Esophagus squamous epithelium (tissue), 5 donors: ENCODE results near the gene FAM13B. TPM values are rescaled to one million over a fixed set of nuclear protein-coding genes. Genes with fewer than 3 reads are reported as not detected.
"Not testable (repeated sequence)": the region's sequence is repeated elsewhere in the genome, so short reads cannot be mapped to it uniquely, and the experiment has no call there.

ENCODE experiments used
- DNase-seq: peaks from one replicate; lab custom pipeline; 2025; lab: John Stamatoyannopoulos, UW
- H3K27ac ChIP-seq, 4 donors: fragments of 200-600 bp; sonication (generic); one replicate each; pipeline ENCODE4 v1.5.1; 2016 to 2019; ENCODE audit warnings: mild to moderate bottlenecking in 1 of 4
- H3K27me3 ChIP-seq, 4 donors: fragments of 200-600 bp; sonication (generic); 1 replicate in 3 of 4; 2 replicates in 1 of 4; pipeline versions ENCODE4 v1.5.1 to v1.6.0; 2017 to 2021; ENCODE audit warnings: antibody characterized with exemption in 1 of 4
- H3K36me3 ChIP-seq, 3 donors: fragments of 200-600 bp; sonication (generic); one replicate each; pipeline ENCODE4 v1.5.1; 2016 to 2019
- H3K4me1 ChIP-seq, 3 donors: fragments of 200-600 bp; sonication (generic); one replicate each; pipeline ENCODE4 v1.5.1; 2017 to 2019
- H3K4me3 ChIP-seq, 4 donors: fragments of 200-600 bp; sonication (generic); 1 replicate in 3 of 4; 2 replicates in 1 of 4; pipeline ENCODE4 v1.5.1; 2016 to 2019; ENCODE audit warnings: mild to moderate bottlenecking in 2 of 4, moderate library complexity in 1 of 4
- H3K9me3 ChIP-seq, 3 donors: fragments of 200-600 bp; sonication (generic); one replicate each; pipeline ENCODE4 v1.5.1; 2016 to 2019
- CTCF ChIP-seq, 6 experiments: fragments of 450-650 bp in 4 of 6; fragments of 200-600 bp in 2 of 6; sonication (generic) in 2 of 6; IDR thresholded peaks; one replicate each; pipeline ENCODE4 v1.5.1; 2016 to 2019; ENCODE audit warnings: antibody characterized with exemption in 6 of 6, mild to moderate bottlenecking in 4 of 6, moderate library complexity in 4 of 6
- POLR2A ChIP-seq, 4 donors: fragments of 450-650 bp; IDR thresholded peaks; one replicate each; pipeline ENCODE4 v1.6.1; 2017; ENCODE audit warnings: antibody characterized with exemption in 4 of 4, mild to moderate bottlenecking in 4 of 4, moderate library complexity in 3 of 4
- WGBS, 2 donors: methylation state at CpG; one replicate each; pipeline ENCODE4 v1.1.5; 2018; 5-methylcytosine and 5-hydroxymethylcytosine counted together
- intact Hi-C: fragments of 100-400 bp; cut with DNase I; formaldehyde crosslinking; loops from one replicate; pipeline ENCODE4 v1.15.0; 2022
- total RNA-seq, 4 donors: library from RNA; depleted of rRNA; stranded (reverse); fragments of >200 nt; gene quantifications; one replicate each; pipeline ENCODE4 v1.1.0, GENCODE V29; 2016
- donor health status: DM: yes; HTN: yes; CAD: no.

The FAM13B gene
- total RNA-seq, 4 donors from 2014 or later = 12.2 to 46.0 (median 13.9) TPM

- Histone ChIP-seq H3K9me3 (no peaks in the 10 kb centered on the region), H3K4me3 (no peak overlapping the region), H3K36me3 (peaks cover 4 to 100% (median 50%) of the 10 kb centered on the region in 3 donors), H3K27ac (no peak overlapping the region), H3K4me1 (no peaks in the 10 kb centered on the region), H3K27me3 (no peaks in the 10 kb centered on the region)
- DNase-seq = no peak
- TF ChIP-seq POLR2A (IDR thresholded peaks at IDR 0.05) (no peak), CTCF (IDR thresholded peaks at IDR 0.05) (no peak)
- WGBS, 2 donors = 91 to 93% methylated on average over 1 of the region's 1 CpG
- intact Hi-C loops = no loop called here
Observed at GRCh38 chr5:137945825-137946224, 87.1 kb downstream of the FAM13B start.

- intact Hi-C loops, H3K27me3 ChIP-seq, H3K4me1 ChIP-seq, DNase-seq, H3K4me3 ChIP-seq, H3K9me3 ChIP-seq, H3K27ac ChIP-seq: not testable (repeated sequence)
- WGBS, 2 donors = 93 to 96% methylated on average over 4 of the region's 4 CpGs
- peaks cover 4 to 100% (median 56%) of the 10 kb centered on the region in 3 donors for H3K36me3 ChIP-seq
Observed at GRCh38 chr5:137944280-137944679, 88.6 kb downstream of the FAM13B start.

GRCh38 chr5:137939331-137939730, 93.5 kb downstream of the FAM13B start:
- intact Hi-C loops = no loop called here
- no peaks in the 10 kb centered on the region for H3K9me3 ChIP-seq
- H3K36me3 ChIP-seq = peaks cover 0 to 85% (median 33%) of the 10 kb centered on the region in 3 donors

GRCh38 chr5:137938751-137939143, 94.1 kb downstream of the FAM13B start:
- TF ChIP-seq CTCF (IDR thresholded peaks at IDR 0.05) (no peak), POLR2A (IDR thresholded peaks at IDR 0.05) (no peak)
- Histone ChIP-seq H3K27me3 (no peaks in the 10 kb centered on the region), H3K27ac (no peak overlapping the region), H3K36me3 (peaks cover 0 to 79% (median 33%) of the 10 kb centered on the region in 3 donors), H3K4me1 (no peaks in the 10 kb centered on the region), H3K4me3 (no peak overlapping the region), H3K9me3 (no peaks in the 10 kb centered on the region)
- intact Hi-C loops = no loop called here
- WGBS, 2 donors = 71 to 83% methylated on average over 1 of the region's 1 CpG
- DNase-seq = no peak

More at GRCh38 chr5:137939331-137939730, 93.5 kb downstream of the FAM13B start:
- no peak for DNase-seq
- TF ChIP-seq POLR2A (IDR thresholded peaks at IDR 0.05) = no peak
- TF ChIP-seq CTCF (IDR thresholded peaks at IDR 0.05) = no peak
- no peaks in the 10 kb centered on the region for H3K27me3 ChIP-seq
- no peaks in the 10 kb centered on the region for H3K4me1 ChIP-seq
- H3K27ac ChIP-seq = no peak overlapping the region
- no peak overlapping the region for H3K4me3 ChIP-seq
- 80 to 82% methylated on average over 7 of the region's 7 CpGs for WGBS, 2 donors

GRCh38 chr5:137937994-137938750, 94.7 kb downstream of the FAM13B start:
- no peak for DNase-seq
- no peak overlapping the region for H3K27ac ChIP-seq
- peaks cover 0 to 73% (median 33%) of the 10 kb centered on the region in 3 donors for H3K36me3 ChIP-seq
- H3K4me1 ChIP-seq = peaks cover 0 to 3% (median 0%) of the 10 kb centered on the region in 3 donors
- no peaks in the 10 kb centered on the region for H3K27me3 ChIP-seq
- intact Hi-C loops = no loop called here
- WGBS, 2 donors = 76 to 91% methylated on average over 1 of the region's 1 CpG
- H3K4me3 ChIP-seq = no peak overlapping the region
- H3K9me3 ChIP-seq = no peaks in the 10 kb centered on the region
- TF ChIP-seq CTCF (IDR thresholded peaks at IDR 0.05) (no peak), POLR2A (IDR thresholded peaks at IDR 0.05) (no peak)
